Stimulated activated CD8-positive, alpha-beta memory T cell treated with anti-CD3 and anti-CD28 coated beads, Interleukin-7, amount 100 ng/mL, for 4 hours (primary cell): Measurements from ENCODE around the gene AKT2.
A peak's percentile ranks its signal among the peaks of the same experiment; 100 is the strongest.

Source experiments
- DNase-seq, 2 donors: peaks; one replicate each; pipeline ENCODE4 v3.0.0-alpha.2; 2020; ENCODE audit warnings: low read depth in 2 of 2

Gene AKT2

GRCh38 chr19:40235238-40236025 is 49.7 kb downstream of the AKT2 start:
- no peak for DNase-seq

- DNase-seq = no peak
Measured at GRCh38 chr19:40234429-40235237, 50.5 kb downstream of the AKT2 start.

- no peak for DNase-seq
Measured at GRCh38 chr19:40233811-40234389, 51.2 kb downstream of the AKT2 start.

GRCh38 chr19:40232949-40233810 is 52.0 kb downstream of the AKT2 start:
- no peak for DNase-seq

- no peak for DNase-seq
Measured at GRCh38 chr19:40232479-40232878, 52.7 kb downstream of the AKT2 start.

GRCh38 chr19:40231544-40232424 is 53.4 kb downstream of the AKT2 start:
- no peak for DNase-seq

GRCh38 chr19:40231057-40231456 is 54.1 kb downstream of the AKT2 start:
- DNase-seq = no peak

GRCh38 chr19:40229926-40230417 is 55.2 kb downstream of the AKT2 start:
- DNase-seq = no peak

GRCh38 chr19:40229484-40229883 is 55.7 kb downstream of the AKT2 start:
- DNase-seq = peak in 1 of 2 donors; percentile 11

- no peak for DNase-seq
Measured at GRCh38 chr19:40228863-40229262, 56.3 kb downstream of the AKT2 start.

- no peak for DNase-seq
Measured at GRCh38 chr19:40228346-40228745, 56.8 kb downstream of the AKT2 start.

- no peak for DNase-seq
Measured at GRCh38 chr19:40225440-40226305, 59.5 kb downstream of the AKT2 start.

GRCh38 chr19:40224342-40225150 is 60.6 kb downstream of the AKT2 start:
- DNase-seq = no peak

- no peak for DNase-seq
Measured at GRCh38 chr19:40223135-40223822, 61.9 kb downstream of the AKT2 start.

- DNase-seq = peak; percentile 43 to 55
Measured at GRCh38 chr19:40221858-40222619, 63.1 kb downstream of the AKT2 start.

- no peak for DNase-seq
Measured at GRCh38 chr19:40220674-40221073, 64.5 kb downstream of the AKT2 start.

GRCh38 chr19:40219721-40220276 is 65.3 kb downstream of the AKT2 start:
- no peak for DNase-seq
